HG03135 (cell line): Measurements from ENCODE around the gene GSK3A.

Experiments used
- ATAC-seq: cut with Tn5 transposase; IDR thresholded peaks from one replicate; pipeline ENCODE4 v1.9.1; 2021; ENCODE audit warnings: mild to moderate bottlenecking, moderate library complexity; ENCODE audit not compliant: unreplicated experiment

GSK3A gene

DNA sequence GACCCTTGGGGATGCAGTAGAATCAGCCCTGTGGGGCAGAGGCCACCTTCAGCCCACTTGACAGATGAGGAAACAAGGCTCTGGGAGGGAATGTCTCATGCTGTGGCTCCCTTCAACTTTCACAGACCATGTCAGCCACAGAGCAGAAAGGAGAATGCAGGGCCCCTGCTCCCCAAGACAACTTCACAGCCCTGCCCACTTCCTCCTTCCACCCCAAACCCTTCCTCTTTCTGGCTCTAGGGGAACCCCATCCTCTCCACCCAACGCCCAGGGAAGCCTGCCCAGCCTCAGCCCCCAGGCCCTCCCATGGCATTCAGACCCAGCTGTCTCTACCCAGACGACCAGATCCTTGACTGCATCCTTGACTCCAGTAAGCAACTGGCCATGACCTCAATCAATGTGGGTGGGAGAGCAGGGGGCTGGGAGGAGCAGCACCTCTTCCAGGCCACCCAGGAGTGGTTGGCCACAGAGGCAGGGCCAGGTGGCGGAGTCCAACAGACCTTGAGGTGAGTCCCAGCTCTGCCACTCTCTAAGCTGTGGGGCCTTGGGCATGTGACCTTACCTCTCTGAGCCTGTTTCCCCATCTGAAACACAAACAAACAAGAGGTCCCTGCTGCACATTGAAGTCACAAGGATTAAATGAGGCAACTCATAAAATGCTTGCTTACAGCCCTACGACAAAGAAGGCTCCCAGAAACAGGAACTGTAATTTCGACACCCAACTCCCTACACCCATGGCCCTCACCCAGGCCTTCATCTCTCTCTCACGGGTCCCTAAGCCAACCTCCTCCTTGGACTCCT is 40.7 kb downstream of the GSK3A start:
- no peak for ATAC-seq

DNA sequence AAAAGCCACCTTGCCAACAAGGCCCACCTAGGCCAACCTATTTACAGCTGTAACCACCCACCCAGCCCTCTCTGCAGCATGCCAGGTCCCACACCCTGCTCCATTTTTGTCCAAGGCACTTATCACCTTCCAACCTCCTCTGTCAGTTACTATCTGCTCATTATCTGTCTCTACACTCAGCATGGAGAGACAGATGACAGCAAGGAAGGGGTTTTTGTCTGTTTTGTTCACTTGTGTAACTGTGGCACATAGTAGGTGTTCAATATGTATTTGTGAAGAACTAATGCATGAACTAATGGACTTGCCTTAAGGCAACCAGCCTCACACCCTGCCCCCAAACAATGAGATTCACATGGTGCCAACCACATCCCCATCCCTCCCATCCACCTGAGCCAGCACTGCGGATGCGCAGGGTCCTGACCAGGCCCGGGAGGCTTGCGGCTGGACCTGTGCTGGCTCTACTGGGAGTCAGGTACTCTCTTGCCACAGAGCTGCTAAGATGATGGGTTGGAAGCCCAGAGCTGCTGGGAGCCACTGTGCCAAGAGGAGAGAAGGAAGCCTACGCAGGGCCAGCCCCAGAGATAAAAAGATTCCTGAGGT is 42.2 kb downstream of the GSK3A start:
- no peak for ATAC-seq

DNA sequence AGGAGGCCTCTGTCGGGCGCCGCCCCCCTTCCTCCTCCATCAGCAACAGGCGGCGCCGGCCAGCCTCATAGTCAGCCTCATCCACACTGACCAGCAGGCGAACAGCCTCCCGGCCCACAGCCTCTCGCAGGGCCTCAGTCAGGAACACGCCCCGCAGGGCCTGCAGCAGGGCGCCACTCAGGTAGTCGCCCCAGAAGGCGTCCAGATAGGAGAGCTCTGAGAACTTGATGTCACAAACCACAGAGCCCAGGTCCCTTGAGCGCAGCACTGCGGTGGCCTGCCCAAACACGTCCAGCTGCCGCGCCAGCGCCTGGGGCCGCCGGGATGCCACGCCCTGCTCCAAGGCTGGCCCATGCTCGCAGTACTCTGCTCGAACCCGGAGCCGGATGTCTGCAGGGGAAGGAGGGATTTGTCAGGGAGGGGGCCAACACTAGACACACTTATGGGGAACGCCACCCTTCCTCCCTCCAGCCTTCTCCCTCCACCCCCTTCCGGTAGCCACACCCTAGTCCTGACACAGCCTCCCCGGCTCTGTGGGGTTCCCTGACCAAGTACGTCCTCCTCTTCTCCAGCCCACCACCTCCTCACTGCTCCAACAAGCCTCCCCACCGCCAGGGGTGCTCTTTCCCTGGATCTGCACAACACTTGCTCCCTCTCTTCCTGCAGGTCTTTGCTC is 42.8 kb downstream of the GSK3A start:
- peak; percentile 42 for ATAC-seq

DNA sequence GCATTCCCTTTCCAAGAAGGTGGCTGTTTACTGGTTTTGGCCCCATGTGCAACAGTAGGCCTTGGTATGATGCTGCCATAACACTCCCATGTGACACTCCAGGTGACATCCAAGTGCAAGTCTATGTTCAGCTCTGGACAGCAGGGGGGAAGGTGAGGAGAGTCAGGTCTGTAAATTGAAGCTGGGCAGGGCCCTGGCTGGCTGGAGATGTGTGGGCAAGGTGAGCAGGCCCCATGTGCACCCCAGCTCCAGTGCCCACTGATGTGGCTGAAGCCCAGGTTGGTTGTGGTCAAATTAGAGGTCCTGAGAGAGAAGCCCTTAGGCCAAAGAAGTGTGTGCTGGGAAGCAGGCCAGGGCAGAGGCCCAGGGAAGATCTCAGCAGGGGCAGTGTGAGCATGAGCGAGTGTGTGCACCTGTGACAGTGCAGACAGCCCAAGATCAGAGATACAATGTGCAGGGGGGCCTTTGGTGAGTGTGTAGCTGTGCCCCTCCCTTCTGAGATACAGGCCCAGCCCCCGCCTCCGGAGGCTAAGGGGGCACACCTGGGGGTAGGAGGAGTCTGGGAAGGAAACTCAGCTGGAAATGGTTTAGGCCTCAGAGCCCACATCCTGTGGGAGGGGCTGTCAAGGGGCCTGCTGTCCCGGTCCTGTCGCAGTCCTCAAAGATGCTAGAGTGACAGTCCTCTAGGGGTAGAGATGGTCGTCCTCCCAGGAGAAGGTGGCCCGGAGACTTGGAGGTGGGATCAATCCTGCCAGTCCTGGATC is 43.5 kb downstream of the GSK3A start:
- peak; percentile 46 for ATAC-seq

DNA sequence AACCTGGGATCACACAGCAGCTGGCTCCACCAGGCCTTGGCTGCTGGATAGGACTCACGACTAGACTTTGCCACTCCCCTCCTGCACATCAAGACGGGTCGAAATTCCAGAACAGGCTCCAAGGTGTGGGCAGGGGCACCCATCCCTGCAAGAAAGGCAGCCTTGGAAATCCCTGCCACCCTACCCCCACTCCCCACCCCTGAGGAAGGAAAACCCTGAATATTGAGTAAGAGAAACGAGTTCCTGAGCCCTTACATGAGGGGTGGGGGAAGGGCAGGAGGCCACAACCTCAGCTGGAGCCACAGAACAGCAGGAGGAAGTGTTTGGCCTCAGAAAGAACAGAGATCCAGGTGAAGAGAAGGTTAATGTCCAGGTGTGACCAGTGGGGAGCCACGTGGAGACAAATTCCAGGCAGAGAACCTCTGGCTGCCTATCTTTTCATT is 45.0 kb downstream of the GSK3A start:
- ATAC-seq, result no peak

DNA sequence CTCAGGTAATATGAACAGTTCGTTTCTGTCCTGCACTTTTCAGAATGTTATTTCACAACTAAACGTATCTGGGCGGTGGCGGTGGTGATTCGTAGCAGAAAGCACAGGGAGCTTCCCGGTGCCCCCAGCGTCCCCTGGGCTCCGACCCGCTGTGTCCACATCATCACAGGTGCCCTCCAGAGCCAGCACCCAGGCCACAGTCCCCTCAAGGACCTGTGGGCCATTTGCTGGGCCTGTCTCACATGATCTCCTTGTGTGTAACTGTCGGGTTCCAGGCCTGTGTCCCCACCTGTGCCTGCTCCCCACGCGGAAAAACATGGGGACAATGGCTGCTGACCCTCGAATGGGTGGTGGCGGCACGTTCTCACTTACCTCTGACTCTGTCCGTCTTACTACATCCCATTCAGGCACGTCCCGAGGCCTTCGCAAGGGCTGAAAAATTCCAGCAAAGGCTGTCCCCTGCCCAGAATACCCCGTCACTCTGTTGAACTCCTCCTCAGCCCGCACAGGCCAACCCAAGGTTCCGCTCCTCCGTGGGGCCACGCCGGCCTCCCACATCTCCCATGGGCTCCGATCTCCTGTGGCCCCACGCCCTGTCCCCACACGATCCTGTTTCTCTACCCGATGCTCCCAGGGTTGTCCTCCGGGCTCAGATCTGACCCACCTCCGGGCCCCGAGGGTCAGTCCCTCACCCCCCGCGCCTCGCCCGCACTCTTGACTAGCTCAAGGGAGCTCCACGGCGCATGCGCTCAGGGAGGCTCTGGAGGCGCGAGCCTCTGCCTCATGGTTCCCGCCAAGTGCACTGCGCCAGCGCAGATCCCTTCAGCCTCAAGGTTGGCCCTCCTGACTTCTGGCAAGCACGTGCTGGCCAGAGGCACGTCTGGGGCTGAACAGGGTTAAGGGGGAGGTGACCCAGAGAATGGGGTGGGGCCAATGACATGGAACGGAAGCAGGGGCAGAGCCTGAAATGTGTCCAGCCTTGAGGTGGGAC is 46.1 kb downstream of the GSK3A start:
- no peak for ATAC-seq

DNA sequence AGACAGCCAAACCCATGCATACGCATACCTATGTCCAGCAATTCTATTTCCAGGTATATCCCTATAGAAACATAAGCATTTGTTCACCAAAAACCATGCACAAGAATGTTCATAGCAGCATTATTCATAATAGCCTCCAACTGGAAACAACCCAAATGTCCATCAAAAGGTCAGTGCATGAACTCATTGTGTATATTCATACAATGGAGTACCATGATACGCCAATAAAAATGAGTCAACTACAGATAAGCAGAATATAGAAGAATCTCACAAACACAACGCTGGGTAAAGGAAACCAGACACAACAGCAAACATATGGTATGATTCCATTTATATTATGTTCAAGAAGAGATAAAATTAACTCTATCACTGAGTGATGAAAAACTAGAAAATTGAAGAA is 48.7 kb downstream of the GSK3A start:
- no peak for ATAC-seq

DNA sequence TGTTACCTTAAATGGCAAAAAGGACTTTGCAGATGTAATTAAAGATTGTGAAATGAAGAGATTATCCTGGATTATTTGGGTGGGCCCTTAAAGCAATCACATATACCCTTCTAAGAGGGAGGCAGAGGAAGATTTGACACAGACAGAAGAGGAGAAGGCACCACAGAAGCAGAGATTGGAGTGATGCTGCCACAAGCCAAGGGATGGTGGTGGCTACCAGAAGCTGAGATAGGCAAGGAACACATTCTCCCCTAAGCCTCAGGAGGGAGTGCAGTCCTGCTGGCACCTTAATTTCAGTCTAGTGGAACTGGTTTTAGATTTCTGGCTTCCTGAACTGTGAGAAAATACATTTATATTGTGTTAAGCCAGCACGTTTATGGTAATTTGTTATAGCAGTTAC is 49.1 kb downstream of the GSK3A start:
- no peak for ATAC-seq

DNA sequence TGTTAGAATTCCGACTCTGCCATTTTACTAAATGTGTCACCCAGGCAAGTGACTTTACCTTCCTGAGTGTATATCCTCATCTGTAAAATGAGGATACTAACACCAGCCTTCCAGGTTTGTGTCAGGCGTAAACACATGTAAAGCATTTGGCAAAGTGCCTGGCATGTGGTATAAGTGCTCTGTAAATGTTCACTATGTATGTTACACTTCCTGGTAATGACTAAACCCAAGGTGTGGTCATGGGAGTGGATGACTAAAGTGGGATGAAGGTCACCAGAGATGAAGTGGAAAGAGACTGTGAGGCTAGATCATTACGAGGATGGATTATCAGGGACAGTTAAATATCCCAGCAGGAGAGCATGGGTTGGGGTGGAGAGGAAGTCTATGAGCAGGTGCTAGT is 50.5 kb downstream of the GSK3A start:
- no peak for ATAC-seq

DNA sequence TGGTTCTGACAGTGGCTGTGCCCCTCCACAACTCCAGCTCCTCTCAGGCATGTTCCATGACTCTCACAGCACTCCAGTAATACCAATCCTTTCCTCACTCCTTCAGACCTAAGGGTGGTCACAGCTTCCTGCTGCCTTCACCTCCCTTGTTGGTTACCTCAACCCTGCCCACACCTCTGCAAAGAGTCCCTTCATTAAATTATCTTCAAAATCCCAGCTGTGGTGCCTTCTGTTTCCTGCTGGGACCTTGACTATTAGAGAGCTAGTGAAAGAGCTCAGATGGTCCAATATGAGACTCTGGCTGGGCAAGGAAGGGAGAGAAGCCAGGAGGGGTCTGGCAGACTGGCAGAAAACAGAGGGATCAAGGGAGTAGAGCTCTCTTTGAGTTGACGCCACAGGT is 51.1 kb downstream of the GSK3A start:
- no peak for ATAC-seq

DNA sequence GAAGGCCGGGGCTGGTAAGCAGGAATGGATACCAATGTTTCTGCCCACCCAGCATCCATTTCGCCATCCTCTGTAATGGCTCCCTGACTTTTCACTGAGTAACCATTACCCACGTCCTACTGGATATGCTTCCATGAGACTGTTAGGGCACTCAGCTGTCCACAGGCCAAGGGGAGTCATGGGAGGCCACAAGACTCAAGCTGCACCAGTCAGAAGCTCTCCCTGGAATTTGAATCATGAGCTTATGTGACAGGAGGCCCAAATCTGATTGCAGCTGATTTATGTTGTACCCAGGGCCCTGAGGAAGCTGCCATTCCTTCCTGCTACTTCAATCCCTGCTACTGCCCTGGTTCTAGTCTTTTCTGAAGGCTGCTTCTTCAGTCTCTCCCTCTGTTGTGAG is 53.3 kb downstream of the GSK3A start:
- ATAC-seq, result no peak

DNA sequence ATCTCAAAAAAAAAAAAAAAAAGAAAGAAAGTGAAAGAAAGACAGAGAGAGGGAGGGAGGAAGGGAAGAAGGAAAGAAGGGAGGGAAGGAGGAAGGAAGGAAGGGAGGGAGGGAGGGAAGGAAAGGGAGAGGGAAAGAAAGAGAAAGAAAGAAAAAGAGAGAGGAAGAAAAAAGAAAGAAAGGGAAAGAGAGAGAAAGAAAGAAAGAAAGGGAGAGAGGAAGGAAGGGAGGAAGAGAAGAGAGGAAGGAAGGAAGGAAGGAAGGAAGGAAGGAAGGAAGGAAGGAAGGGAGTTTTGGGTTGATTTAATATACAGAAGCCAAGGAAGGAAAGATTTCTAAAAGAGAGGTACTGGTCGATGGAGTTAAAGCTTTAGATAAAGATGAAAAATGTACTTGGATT is 53.7 kb downstream of the GSK3A start:
- ATAC-seq, result no peak

DNA sequence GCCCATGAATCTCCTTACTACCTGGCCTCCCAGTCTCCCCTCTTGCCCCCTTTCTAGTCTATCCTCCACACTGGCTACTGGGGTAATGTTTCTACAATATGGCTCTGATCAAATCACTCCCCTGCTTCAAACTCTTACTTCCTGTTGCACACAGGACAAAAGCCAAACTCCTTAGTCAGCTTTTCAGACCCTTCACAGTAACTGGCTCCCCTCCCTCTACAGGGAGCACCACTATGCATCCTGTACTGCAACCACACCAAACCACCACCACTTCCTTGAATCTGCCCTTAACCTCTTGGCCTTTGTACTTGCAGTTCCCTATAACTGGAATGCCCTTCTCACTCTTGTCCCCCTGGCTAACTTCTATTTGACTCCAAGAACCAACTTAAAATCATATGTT is 57.1 kb downstream of the GSK3A start:
- no peak for ATAC-seq

DNA sequence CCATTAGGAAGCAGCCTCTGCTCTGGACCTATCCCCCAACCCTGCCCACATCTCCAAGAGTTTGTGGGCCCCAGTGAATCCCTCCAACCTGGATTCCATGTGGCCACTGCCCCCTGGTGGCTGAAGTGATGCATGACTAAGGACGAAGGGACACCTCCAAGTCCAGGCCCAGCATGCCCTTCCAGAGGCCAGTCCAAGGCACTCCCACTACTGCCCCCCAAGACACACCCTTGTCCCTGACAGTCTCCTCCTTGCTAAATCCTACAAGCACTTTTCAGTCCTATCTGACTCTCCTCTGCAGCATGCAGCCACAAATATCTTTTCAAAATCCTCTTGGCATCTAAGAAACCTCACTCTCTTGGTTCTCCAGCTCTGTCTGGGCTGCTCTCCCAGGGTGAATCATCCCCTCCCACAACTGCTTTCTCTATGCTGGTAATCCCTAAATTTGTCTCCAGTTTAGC is 58.0 kb downstream of the GSK3A start:
- ATAC-seq, result no peak
